BLaER1 treated with 17β-estradiol and CSF1 and Interleukin-3, amounts not matched to agents 10 nM and 100 nM (cell line): ENCODE measurements around the gene LRRIQ3.

ENCODE experiments used
- H3K27ac ChIP-seq, 11 experiments: shearing (Covaris generic); formaldehyde crosslinking; 2 replicates each; pipeline ENCODE4 v1.8.1; 2022
- H3K27me3 ChIP-seq, 11 experiments: shearing (Covaris generic); formaldehyde crosslinking; 2 replicates each; pipeline ENCODE4 v1.8.1; 2022
- H3K36me3 ChIP-seq, 11 experiments: shearing (Covaris generic); formaldehyde crosslinking; 2 replicates each; pipeline ENCODE4 v1.8.1; 2022
- H3K4me1 ChIP-seq, 10 experiments: shearing (Covaris generic); formaldehyde crosslinking; 2 replicates each; pipeline ENCODE4 v1.8.1; 2022
- H3K4me2 ChIP-seq, 11 experiments: shearing (Covaris generic); formaldehyde crosslinking; 2 replicates each; pipeline ENCODE4 v1.8.1; 2022
- H3K4me3 ChIP-seq, 10 experiments: shearing (Covaris generic); formaldehyde crosslinking; 2 replicates each; pipeline ENCODE4 v1.8.1; 2022
- H3K9ac ChIP-seq, 11 experiments: shearing (Covaris generic); formaldehyde crosslinking; 2 replicates each; pipeline ENCODE4 v1.8.1; 2022
- H3K9me3 ChIP-seq, 11 experiments: shearing (Covaris generic); formaldehyde crosslinking; replicated peaks in 1 of 11; 2 replicates each; pipeline ENCODE4 v1.8.1; 2022
- H4K20me1 ChIP-seq, 11 experiments: shearing (Covaris generic); formaldehyde crosslinking; 2 replicates each; pipeline ENCODE4 v1.8.1; 2022
- Cebpa-rat ChIP-seq, 11 experiments: shearing (Covaris generic); IDR thresholded peaks; 2 replicates each; pipeline ENCODE4 v1.8.1; 2022

Gene LRRIQ3

DNA sequence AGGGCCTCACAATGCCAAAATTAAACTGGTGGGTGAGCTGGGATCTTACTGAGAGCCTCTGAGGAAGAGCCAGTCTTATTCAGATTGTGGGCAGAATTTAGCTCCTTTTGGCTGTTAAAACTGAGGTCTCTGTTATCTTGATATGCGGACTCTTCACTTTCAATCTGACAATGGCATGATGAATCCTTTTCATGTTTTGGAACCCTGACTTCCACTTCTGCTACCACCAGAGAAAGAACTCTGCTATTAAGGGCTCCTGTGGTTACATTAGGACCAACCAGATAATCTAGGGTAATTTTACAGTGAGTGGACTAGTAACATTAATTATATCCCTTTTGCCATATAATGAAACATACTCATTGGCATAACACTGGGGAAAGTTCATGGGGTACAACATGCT lies 219.0 kb downstream of the LRRIQ3 start:
- TF ChIP-seq Cebpa-rat (IDR thresholded peaks at IDR 0.05), result no peak
- H3K36me3 ChIP-seq, result no peaks in the 10 kb centered on the region
- H3K9ac ChIP-seq, result no peak overlapping the region
- no peaks in the 10 kb centered on the region for H4K20me1 ChIP-seq
- no peak overlapping the region for H3K4me3 ChIP-seq
- H3K4me1 ChIP-seq, result no peaks in the 10 kb centered on the region
- no peaks in the 10 kb centered on the region for H3K27me3 ChIP-seq
- no peak overlapping the region for H3K27ac ChIP-seq
- no peaks in the 10 kb centered on the region for H3K9me3 ChIP-seq
- no peak overlapping the region for H3K4me2 ChIP-seq
